LNCAP (cell line): ENCODE results near the gene SLC25A21.

Experiments used
- CTCF ChIP-seq: fragments of 450-650 bp; IDR thresholded peaks from 2 replicates; pipeline ENCODE4 v1.5.1; 2017; ENCODE audit warnings: mild to moderate bottlenecking

SLC25A21 gene

GRCh38 chr14:36822685-36823084 is 349.7 kb downstream of the SLC25A21 start:
- no peak for TF ChIP-seq CTCF

- TF ChIP-seq CTCF, result no peak
These were observed 351.5 kb downstream of the SLC25A21 start for GRCh38 chr14:36820901-36821300.

GRCh38 chr14:36820111-36820709 is 352.2 kb downstream of the SLC25A21 start:
- TF ChIP-seq CTCF, result no peak

GRCh38 chr14:36818794-36819384 is 353.5 kb downstream of the SLC25A21 start:
- TF ChIP-seq CTCF, result no peak

GRCh38 chr14:36818246-36818645 is 354.2 kb downstream of the SLC25A21 start:
- TF ChIP-seq CTCF, result no peak

- TF ChIP-seq CTCF, result no peak
These were observed 355.1 kb downstream of the SLC25A21 start for GRCh38 chr14:36817071-36817930.

GRCh38 chr14:36816481-36816880 is 355.9 kb downstream of the SLC25A21 start:
- no peak for TF ChIP-seq CTCF
